HepG2 (cell line): ENCODE results near the gene TBC1D14. TPM values are rescaled to one million over a fixed set of nuclear protein-coding genes. Genes with fewer than 3 reads are reported as not detected.

Experiments used
- ZNF274 ChIP-seq: sonication (generic); formaldehyde crosslinking; IDR thresholded peaks from 2 replicates; pipeline ENCODE4 v1.5.1; 2020; ENCODE audit warnings: mild to moderate bottlenecking, missing genetic modification reagents
- ZNF33B ChIP-seq: sonication (generic); formaldehyde crosslinking; IDR thresholded peaks from 2 replicates; pipeline ENCODE4 v1.5.1; 2020; ENCODE audit warnings: mild to moderate bottlenecking, missing genetic modification reagents
- ZNF354B ChIP-seq: sonication (generic); formaldehyde crosslinking; IDR thresholded peaks from 2 replicates; pipeline ENCODE4 v1.8.0; 2022; ENCODE audit warnings: mild to moderate bottlenecking, missing genetic modification reagents
- polyA plus RNA-seq, 8 experiments: library from polyadenylated mRNA; depleted of rRNA in 3 of 8; stranded (reverse) in 7 of 8; unstranded in 1 of 8; fragments of >200 nt; fragmentation: Illumina TruSeq in 4 of 8; extraction: Trizol in 4 of 8; gene quantifications; 2 replicates each; pipeline versions ENCODE4 v1.2.1 to v1.2.3, GENCODE V29; 2011 to 2016; ENCODE audit warnings: low read depth in 4 of 8, missing spikeins in 1 of 8, mixed read lengths in 1 of 8; ENCODE audit not compliant: insufficient read depth in 1 of 8
- total RNA-seq, 5 experiments: library from RNA; depleted of rRNA; stranded (reverse); fragments of >200 nt; fragmentation: Illumina TruSeq; extraction: Trizol; gene quantifications; 2 replicates each; pipeline ENCODE4 v1.2.3, GENCODE V29; 2016; ENCODE audit warnings: low read depth in 1 of 5
- TF ChIP-seq, protein P1 (sequence below): sonication (generic); formaldehyde crosslinking; IDR thresholded peaks from 2 replicates; pipeline ENCODE4 v1.5.0; 2020; ENCODE audit warnings: mild to moderate bottlenecking, missing genetic modification reagents
- TF ChIP-seq, protein P2 (sequence below): fragments of 450-650 bp; IDR thresholded peaks from 2 replicates; pipeline ENCODE4 v1.6.1; 2017
- TF ChIP-seq, protein P3 (sequence below): sonication (generic); formaldehyde crosslinking; IDR thresholded peaks from 2 replicates; pipeline ENCODE4 v1.4.0; 2020; ENCODE audit warnings: mild to moderate bottlenecking, low read depth, missing genetic modification reagents
- TF ChIP-seq, protein P4 (sequence below): sonication (generic); formaldehyde crosslinking; conservative IDR thresholded peaks from 2 replicates; pipeline ENCODE4 v1.4.0; 2020; ENCODE audit warnings: missing genetic modification reagents

The TBC1D14 gene
- total and polyA plus RNA-seq, 2 of the 13 experiments (the other 11 are each of a cell fraction or from before 2014, with no cell fraction given) = 29.5 to 46.5 TPM

DNA sequence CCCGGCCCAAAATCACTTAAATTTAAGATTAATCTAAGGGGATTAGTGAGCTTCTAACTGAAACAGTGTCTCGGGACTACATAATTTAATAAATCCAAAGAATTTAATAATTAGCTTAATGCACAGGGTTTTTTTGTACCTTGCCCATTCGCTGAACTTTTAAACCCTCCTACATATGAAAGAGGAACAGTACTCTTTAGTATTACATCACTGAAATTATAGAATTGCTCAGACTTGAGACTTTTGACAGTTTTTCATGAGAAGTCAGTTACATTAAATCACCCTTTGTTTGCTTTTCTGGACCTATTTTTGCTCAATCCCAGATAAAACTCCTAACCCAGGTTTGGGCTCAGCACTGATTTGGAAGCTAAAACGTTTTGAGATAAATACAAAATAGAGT, 131.1 kb downstream of the TBC1D14 start (continued):
- TF ChIP-seq, protein P1, sequence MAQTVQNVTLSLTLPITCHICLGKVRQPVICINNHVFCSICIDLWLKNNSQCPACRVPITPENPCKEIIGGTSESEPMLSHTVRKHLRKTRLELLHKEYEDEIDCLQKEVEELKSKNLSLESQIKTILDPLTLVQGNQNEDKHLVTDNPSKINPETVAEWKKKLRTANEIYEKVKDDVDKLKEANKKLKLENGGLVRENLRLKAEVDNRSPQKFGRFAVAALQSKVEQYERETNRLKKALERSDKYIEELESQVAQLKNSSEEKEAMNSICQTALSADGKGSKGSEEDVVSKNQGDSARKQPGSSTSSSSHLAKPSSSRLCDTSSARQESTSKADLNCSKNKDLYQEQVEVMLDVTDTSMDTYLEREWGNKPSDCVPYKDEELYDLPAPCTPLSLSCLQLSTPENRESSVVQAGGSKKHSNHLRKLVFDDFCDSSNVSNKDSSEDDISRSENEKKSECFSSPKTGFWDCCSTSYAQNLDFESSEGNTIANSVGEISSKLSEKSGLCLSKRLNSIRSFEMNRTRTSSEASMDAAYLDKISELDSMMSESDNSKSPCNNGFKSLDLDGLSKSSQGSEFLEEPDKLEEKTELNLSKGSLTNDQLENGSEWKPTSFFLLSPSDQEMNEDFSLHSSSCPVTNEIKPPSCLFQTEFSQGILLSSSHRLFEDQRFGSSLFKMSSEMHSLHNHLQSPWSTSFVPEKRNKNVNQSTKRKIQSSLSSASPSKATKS (CRISPR knock-in tag) = no peak
- TF ChIP-seq, protein P2, sequence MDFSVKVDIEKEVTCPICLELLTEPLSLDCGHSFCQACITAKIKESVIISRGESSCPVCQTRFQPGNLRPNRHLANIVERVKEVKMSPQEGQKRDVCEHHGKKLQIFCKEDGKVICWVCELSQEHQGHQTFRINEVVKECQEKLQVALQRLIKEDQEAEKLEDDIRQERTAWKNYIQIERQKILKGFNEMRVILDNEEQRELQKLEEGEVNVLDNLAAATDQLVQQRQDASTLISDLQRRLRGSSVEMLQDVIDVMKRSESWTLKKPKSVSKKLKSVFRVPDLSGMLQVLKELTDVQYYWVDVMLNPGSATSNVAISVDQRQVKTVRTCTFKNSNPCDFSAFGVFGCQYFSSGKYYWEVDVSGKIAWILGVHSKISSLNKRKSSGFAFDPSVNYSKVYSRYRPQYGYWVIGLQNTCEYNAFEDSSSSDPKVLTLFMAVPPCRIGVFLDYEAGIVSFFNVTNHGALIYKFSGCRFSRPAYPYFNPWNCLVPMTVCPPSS = no peak
- TF ChIP-seq, protein P3, sequence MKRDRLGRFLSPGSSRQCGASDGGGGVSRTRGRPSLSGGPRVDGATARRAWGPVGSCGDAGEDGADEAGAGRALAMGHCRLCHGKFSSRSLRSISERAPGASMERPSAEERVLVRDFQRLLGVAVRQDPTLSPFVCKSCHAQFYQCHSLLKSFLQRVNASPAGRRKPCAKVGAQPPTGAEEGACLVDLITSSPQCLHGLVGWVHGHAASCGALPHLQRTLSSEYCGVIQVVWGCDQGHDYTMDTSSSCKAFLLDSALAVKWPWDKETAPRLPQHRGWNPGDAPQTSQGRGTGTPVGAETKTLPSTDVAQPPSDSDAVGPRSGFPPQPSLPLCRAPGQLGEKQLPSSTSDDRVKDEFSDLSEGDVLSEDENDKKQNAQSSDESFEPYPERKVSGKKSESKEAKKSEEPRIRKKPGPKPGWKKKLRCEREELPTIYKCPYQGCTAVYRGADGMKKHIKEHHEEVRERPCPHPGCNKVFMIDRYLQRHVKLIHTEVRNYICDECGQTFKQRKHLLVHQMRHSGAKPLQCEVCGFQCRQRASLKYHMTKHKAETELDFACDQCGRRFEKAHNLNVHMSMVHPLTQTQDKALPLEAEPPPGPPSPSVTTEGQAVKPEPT (CRISPR knock-in tag) = no peak
- no peak for TF ChIP-seq ZNF33B (CRISPR knock-in tag)
- TF ChIP-seq ZNF354B (CRISPR knock-in tag) = no peak
- TF ChIP-seq, protein P4, sequence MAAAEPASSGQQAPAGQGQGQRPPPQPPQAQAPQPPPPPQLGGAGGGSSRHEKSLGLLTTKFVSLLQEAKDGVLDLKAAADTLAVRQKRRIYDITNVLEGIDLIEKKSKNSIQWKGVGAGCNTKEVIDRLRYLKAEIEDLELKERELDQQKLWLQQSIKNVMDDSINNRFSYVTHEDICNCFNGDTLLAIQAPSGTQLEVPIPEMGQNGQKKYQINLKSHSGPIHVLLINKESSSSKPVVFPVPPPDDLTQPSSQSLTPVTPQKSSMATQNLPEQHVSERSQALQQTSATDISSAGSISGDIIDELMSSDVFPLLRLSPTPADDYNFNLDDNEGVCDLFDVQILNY (CRISPR knock-in tag) = no peak
- TF ChIP-seq ZNF274 = no peak
